Left lung (tissue), 10 donors: ENCODE results near the gene PCED1A. TPM values are rescaled to one million over a fixed set of nuclear protein-coding genes. Genes with fewer than 3 reads are reported as not detected.
"Not testable (repeated sequence)": the region's sequence is repeated elsewhere in the genome, so short reads cannot be mapped to it uniquely, and the experiment has no call there.

Experiments used
- ATAC-seq: fragments of 200-7000 bp; cut with Tn5 transposase; one replicate; pipeline ENCODE4 v1.9.1; 2020; ENCODE audit warnings: moderate library complexity
- DNase-seq, 4 donors: peaks; one replicate each; pipeline ENCODE4 v3.0.0-alpha.2; 2013 to 2020
- H3K27ac ChIP-seq, 2 donors: fragments of 200-600 bp; sonication (generic) in 1 of 2; one replicate each; pipeline versions ENCODE4 v1.5.0 to v1.8.0; 2020 to 2021
- H3K27me3 ChIP-seq, 2 donors: fragments of 200-600 bp; sonication (generic) in 1 of 2; one replicate each; pipeline versions ENCODE4 v1.5.0 to v1.8.0; 2020 to 2021
- H3K36me3 ChIP-seq, 2 donors: fragments of 200-600 bp; sonication (generic) in 1 of 2; one replicate each; pipeline versions ENCODE4 v1.5.0 to v1.8.0; 2020 to 2021
- H3K4me1 ChIP-seq, 2 donors: fragments of 200-600 bp; one replicate each; pipeline ENCODE4 v1.8.0; 2021
- H3K4me3 ChIP-seq, 2 donors: fragments of 200-600 bp; sonication (generic) in 1 of 2; one replicate each; pipeline versions ENCODE4 v1.5.0 to v1.8.0; 2020 to 2021; ENCODE audit warnings: mild to moderate bottlenecking in 1 of 2
- H3K9me3 ChIP-seq, 2 donors: fragments of 200-600 bp; sonication (generic) in 1 of 2; one replicate each; pipeline versions ENCODE4 v1.5.0 to v1.8.0; 2020 to 2021
- CTCF ChIP-seq, 2 donors: fragments of 200-600 bp; sonication (generic) in 1 of 2; IDR thresholded peaks; one replicate each; pipeline versions ENCODE4 v1.5.0 to v1.8.0; 2021; ENCODE audit warnings: antibody characterized with exemption in 2 of 2
- intact Hi-C, 2 donors: fragments of 100-400 bp; cut with DNase I; formaldehyde crosslinking; loops; one replicate each; pipeline versions ENCODE4 v1.11.2 to v1.14.2; 2022
- polyA plus RNA-seq, 6 donors: library from polyadenylated mRNA; unstranded; fragments of 120-200 nt; gene quantifications; one replicate each; pipeline ENCODE4 v1.2.1, GENCODE V29; 2013; ENCODE audit not compliant: insufficient read length in 6 of 6
- total RNA-seq, 2 donors: library from RNA; stranded (reverse); fragmentation: NEBNext Ultra II Directional; extraction: Animal tissue kit (Norgen Biotek cat#: 25700); gene quantifications; one replicate each; pipeline ENCODE4 v1.2.1, GENCODE V29; 2021
- donor health status: DM: no; HTN: yes; CAD: no.
- donor health status: DM: no; HTN: no; CAD: no.

Gene PCED1A
- total and polyA plus RNA-seq, 8 donors: 34.3 to 66.7 (median 55.8) TPM

- Histone ChIP-seq H3K9me3 (no peaks in the 10 kb centered on the region), H3K27ac (no peak overlapping the region), H3K36me3 (peaks cover 0 to 24% of the 10 kb centered on the region in 2 donors), H3K4me1 (peaks cover 6 to 22% of the 10 kb centered on the region in 2 donors), H3K4me3 (no peak overlapping the region), H3K27me3 (no peaks in the 10 kb centered on the region)
- DNase-seq (no peak), ATAC-seq (no peak)
- no peak for TF ChIP-seq CTCF (IDR thresholded peaks at IDR 0.05)
- intact Hi-C loops: no loop called here
Measured at GRCh38 chr20:2837221-2837960, 3.1 kb downstream of the PCED1A start.

- Histone ChIP-seq H3K27me3 (no peaks in the 10 kb centered on the region), H3K4me3 (no peak overlapping the region), H3K27ac (no peak overlapping the region), H3K4me1 (peaks cover 3 to 21% of the 10 kb centered on the region in 2 donors), H3K36me3 (peaks cover 0 to 24% of the 10 kb centered on the region in 2 donors), H3K9me3 (no peaks in the 10 kb centered on the region)
- no peak for ATAC-seq
- no peak for TF ChIP-seq CTCF (IDR thresholded peaks at IDR 0.05)
- intact Hi-C loops: no loop called here
- DNase-seq: no peak
Measured at GRCh38 chr20:2836035-2836434, 4.4 kb downstream of the PCED1A start.

- DNase-seq: no peak
- Histone ChIP-seq H3K4me3 (no peak overlapping the region), H3K27ac (no peak overlapping the region), H3K4me1 (peaks cover 3 to 21% of the 10 kb centered on the region in 2 donors), H3K27me3 (peaks cover 0 to 2% of the 10 kb centered on the region in 2 donors), H3K36me3 (peaks cover 0 to 24% of the 10 kb centered on the region in 2 donors), H3K9me3 (no peaks in the 10 kb centered on the region)
- ATAC-seq: no peak
- intact Hi-C loops: no loop called here
- TF ChIP-seq CTCF (IDR thresholded peaks at IDR 0.05): no peak
Measured at GRCh38 chr20:2835331-2835796, 5.1 kb downstream of the PCED1A start.

DNA sequence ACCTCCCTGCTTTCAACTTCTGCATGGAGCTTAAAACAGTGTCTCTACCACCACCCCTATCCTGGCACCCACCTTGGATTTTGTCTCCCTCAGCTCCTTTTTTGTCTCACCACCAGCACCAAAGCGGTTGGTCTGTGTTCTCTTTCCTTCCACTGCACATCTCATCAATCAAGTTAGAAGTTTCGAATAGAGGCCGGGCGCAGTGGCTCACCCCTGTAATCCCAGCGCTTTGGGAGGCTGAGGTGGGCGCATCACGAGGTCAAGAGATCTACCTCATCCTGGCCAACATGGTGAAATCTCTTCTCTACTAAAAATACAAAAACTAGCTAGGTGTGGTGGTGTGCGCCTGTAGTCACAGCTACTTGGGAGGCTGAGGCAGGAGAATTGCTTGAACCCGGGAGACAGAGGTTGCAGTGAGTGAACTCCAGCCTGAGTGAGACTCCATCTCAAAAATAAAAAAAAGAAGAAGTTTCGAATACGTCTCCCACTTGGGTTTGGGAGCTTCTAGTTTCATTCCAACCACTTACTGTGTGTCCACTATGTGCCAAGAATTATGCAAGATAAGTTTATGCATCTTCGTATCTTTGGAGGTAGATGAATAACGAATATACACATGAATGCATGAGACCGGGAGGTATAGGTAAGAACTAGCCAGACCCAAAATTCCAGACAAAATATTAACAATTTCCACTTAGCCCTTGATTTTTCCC is 5.9 kb downstream of the PCED1A start:
- ATAC-seq: no peak
- TF ChIP-seq CTCF (IDR thresholded peaks at IDR 0.05): no peak
- H3K9me3 ChIP-seq: no peaks in the 10 kb centered on the region
- intact Hi-C loops: no loop called here
- H3K27ac ChIP-seq: no peak overlapping the region
- no peak for DNase-seq
- peaks cover 3 to 16% of the 10 kb centered on the region in 2 donors for H3K4me1 ChIP-seq
- peaks cover 0 to 24% of the 10 kb centered on the region in 2 donors for H3K36me3 ChIP-seq
- H3K4me3 ChIP-seq: no peak overlapping the region
- peaks cover 0 to 9% of the 10 kb centered on the region in 2 donors for H3K27me3 ChIP-seq

- DNase-seq (no peak), ATAC-seq (no peak)
- Histone ChIP-seq H3K27ac (no peak overlapping the region), H3K9me3 (no peaks in the 10 kb centered on the region), H3K4me3 (no peak overlapping the region), H3K4me1 (peaks cover 3 to 12% of the 10 kb centered on the region in 2 donors), H3K36me3 (peaks cover 0 to 24% of the 10 kb centered on the region in 2 donors), H3K27me3 (peaks cover 0 to 17% of the 10 kb centered on the region in 2 donors)
- intact Hi-C loops: no loop called here
- TF ChIP-seq CTCF (IDR thresholded peaks at IDR 0.05): no peak
Measured at GRCh38 chr20:2833761-2834160, 6.7 kb downstream of the PCED1A start.

- DNase-seq, H3K4me3 ChIP-seq, H3K27ac ChIP-seq, ATAC-seq, H3K9me3 ChIP-seq, intact Hi-C loops: not testable (repeated sequence)
- Histone ChIP-seq H3K27me3 (peaks cover 6 to 42% of the 10 kb centered on the region in 2 donors), H3K4me1 (peaks cover 3 to 12% of the 10 kb centered on the region in 2 donors), H3K36me3 (peaks cover 0 to 11% of the 10 kb centered on the region in 2 donors)
Measured at GRCh38 chr20:2831206-2831605, 9.2 kb downstream of the PCED1A start.
